ENCODE results near the gene MYO7B. TPM values are rescaled to one million over a fixed set of nuclear protein-coding genes. Genes with fewer than 3 reads are reported as not detected.

Gene MYO7B
- total RNA-seq, 2 experiments from 2014 or later, result 0.14 to 0.58 TPM

- no peaks in the 10 kb centered on the region for H3K27me3 Mint-ChIP-seq
- H3K4me3 Mint-ChIP-seq, result no peak overlapping the region
- no peak overlapping the region for H3K27ac Mint-ChIP-seq
- POLR2A ChIA-PET, result no interaction called here
- H3K36me3 Mint-ChIP-seq, result no peaks in the 10 kb centered on the region
- DNase-seq, result no peak
- H3K4me1 Mint-ChIP-seq (ENCODE audit: low read depth), result no peaks in the 10 kb centered on the region
- CTCF ChIA-PET, result no interaction called here
- H3K9me3 Mint-ChIP-seq, result no peaks in the 10 kb centered on the region
- intact Hi-C loops (cut with micrococcal nuclease), result no loop called here
Measured at GRCh38 chr2:127588241-127588640, 52.8 kb downstream of the MYO7B start.

- Mint-ChIP-seq H3K9me3 (no peaks in the 10 kb centered on the region), H3K4me3 (no peak overlapping the region), H3K36me3 (no peaks in the 10 kb centered on the region), H3K27ac (no peak overlapping the region), H3K27me3 (no peaks in the 10 kb centered on the region), H3K4me1 (ENCODE audit: low read depth) (no peaks in the 10 kb centered on the region)
- ChIA-PET POLR2A (no interaction called here), CTCF (interaction anchor here (2.8 to 5.7 kb wide), 2 partner anchors 51 to 60 kb away, joined by 28 to 99 read pairs; no protein-coding TSS in a partner anchor)
- intact Hi-C loops (cut with micrococcal nuclease), result no loop called here
- no peak for DNase-seq
Measured at GRCh38 chr2:127589358-127589757, 53.9 kb downstream of the MYO7B start.

- H3K9me3 Mint-ChIP-seq, result no peaks in the 10 kb centered on the region
- DNase-seq, result no peak
- no peak overlapping the region for H3K27ac Mint-ChIP-seq
Measured at GRCh38 chr2:127589841-127590240, 54.4 kb downstream of the MYO7B start.

GRCh38 chr2:127590386-127591190 is 55.1 kb downstream of the MYO7B start:
- ChIA-PET POLR2A (interaction anchor here (1.0 kb wide), 1 partner anchor 38 kb away, joined by 4 read pairs; no protein-coding TSS in a partner anchor), CTCF (interaction anchor here (0.6 to 5.7 kb wide), 41 partner anchors 8 to 644 kb away, joined by 3 to 99 read pairs (median 4); partner anchors contain the start of gene IWS1)
- Mint-ChIP-seq H3K36me3 (no peaks in the 10 kb centered on the region), H3K27ac (no peak overlapping the region), H3K4me1 (ENCODE audit: low read depth) (peaks cover 4% of the 10 kb centered on the region), H3K27me3 (no peaks in the 10 kb centered on the region), H3K4me3 (no peak overlapping the region), H3K9me3 (no peaks in the 10 kb centered on the region)
- intact Hi-C loops (cut with micrococcal nuclease), result loop anchor here (1.0 to 10.0 kb wide), 5 partner anchors 50 to 267 kb away; partner anchors contain the start of genes POLR2D, SFT2D3 and WDR33
- DNase-seq, result no peak

More at GRCh38 chr2:127589841-127590240, 54.4 kb downstream of the MYO7B start:
- Mint-ChIP-seq H3K4me3 (no peak overlapping the region), H3K36me3 (no peaks in the 10 kb centered on the region), H3K27me3 (no peaks in the 10 kb centered on the region), H3K4me1 (ENCODE audit: low read depth) (peaks cover 4% of the 10 kb centered on the region)
- CTCF ChIA-PET, result interaction anchor here (2.5 to 5.7 kb wide), 4 partner anchors 15 to 63 kb away, joined by 15 to 99 read pairs (median 30); no protein-coding TSS in a partner anchor
- POLR2A ChIA-PET, result no interaction called here
- intact Hi-C loops (cut with micrococcal nuclease), result loop anchor here (2.0 to 10.0 kb wide), 4 partner anchors 51 to 267 kb away; partner anchors contain the start of genes POLR2D, SFT2D3 and WDR33

GRCh38 chr2:127591221-127591923 is 55.9 kb downstream of the MYO7B start:
- no peaks in the 10 kb centered on the region for H3K36me3 Mint-ChIP-seq

GRCh38 chr2:127592761-127593227 is 57.3 kb downstream of the MYO7B start:
- Mint-ChIP-seq H3K27me3 (no peaks in the 10 kb centered on the region), H3K4me3 (no peak overlapping the region), H3K4me1 (ENCODE audit: low read depth) (peaks cover 4% of the 10 kb centered on the region), H3K9me3 (no peaks in the 10 kb centered on the region), H3K36me3 (no peaks in the 10 kb centered on the region), H3K27ac (no peak overlapping the region)
- intact Hi-C loops (cut with micrococcal nuclease), result loop anchor here (5.0 to 10.0 kb wide), 3 partner anchors 110 to 265 kb away; partner anchors contain the start of genes POLR2D, SFT2D3 and WDR33
- ChIA-PET CTCF (interaction anchor here (1.1 to 5.7 kb wide), 4 partner anchors 9 to 103 kb away, joined by 3 to 99 read pairs (median 20); no protein-coding TSS in a partner anchor), POLR2A (no interaction called here)
- peak; percentile 7 for DNase-seq

More at GRCh38 chr2:127591221-127591923, 55.9 kb downstream of the MYO7B start:
- Mint-ChIP-seq H3K27me3 (no peaks in the 10 kb centered on the region), H3K4me3 (no peak overlapping the region), H3K9me3 (no peaks in the 10 kb centered on the region), H3K4me1 (ENCODE audit: low read depth) (peaks cover 4% of the 10 kb centered on the region), H3K27ac (no peak overlapping the region)
- ChIA-PET CTCF (interaction anchor here (0.6 to 5.7 kb wide), 43 partner anchors 8 to 643 kb away, joined by 3 to 99 read pairs (median 4); partner anchors contain the start of gene IWS1), POLR2A (interaction anchor here (1.0 kb wide), 1 partner anchor 38 kb away, joined by 4 read pairs; no protein-coding TSS in a partner anchor)
- peak; percentile 71 for DNase-seq
- intact Hi-C loops (cut with micrococcal nuclease), result loop anchor here (1.0 to 10.0 kb wide), 5 partner anchors 49 to 266 kb away; partner anchors contain the start of genes POLR2D, SFT2D3 and WDR33

- CTCF ChIA-PET, result interaction anchor here (0.8 to 5.7 kb wide), 5 partner anchors 9 to 102 kb away, joined by 3 to 99 read pairs (median 8); no protein-coding TSS in a partner anchor
- intact Hi-C loops (cut with micrococcal nuclease), result loop anchor here (5.0 to 10.0 kb wide), 3 partner anchors 109 to 264 kb away; partner anchors contain the start of genes POLR2D, SFT2D3 and WDR33
- Mint-ChIP-seq H3K27ac (no peak overlapping the region), H3K4me1 (ENCODE audit: low read depth) (peaks cover 4% of the 10 kb centered on the region), H3K4me3 (no peak overlapping the region), H3K36me3 (no peaks in the 10 kb centered on the region), H3K9me3 (no peaks in the 10 kb centered on the region), H3K27me3 (no peaks in the 10 kb centered on the region)
- peak; percentile 7 for DNase-seq
- POLR2A ChIA-PET, result interaction anchor here (0.6 kb wide), 1 partner anchor 49 kb away, joined by 4 read pairs; no protein-coding TSS in a partner anchor
Measured at GRCh38 chr2:127593228-127594115, 58.0 kb downstream of the MYO7B start.

GRCh38 chr2:127594116-127594591 is 58.7 kb downstream of the MYO7B start:
- ChIA-PET CTCF (interaction anchor here (1.1 to 5.7 kb wide), 2 partner anchors 8 to 55 kb away, joined by 3 to 99 read pairs; no protein-coding TSS in a partner anchor), POLR2A (interaction anchor here (0.6 kb wide), 1 partner anchor 50 kb away, joined by 4 read pairs; no protein-coding TSS in a partner anchor)
- intact Hi-C loops (cut with micrococcal nuclease), result loop anchor here (5.0 to 10.0 kb wide), 3 partner anchors 108 to 263 kb away; partner anchors contain the start of genes POLR2D, SFT2D3 and WDR33
- Mint-ChIP-seq H3K4me1 (ENCODE audit: low read depth) (peaks cover 4% of the 10 kb centered on the region), H3K36me3 (no peaks in the 10 kb centered on the region), H3K27me3 (no peaks in the 10 kb centered on the region), H3K9me3 (no peaks in the 10 kb centered on the region), H3K4me3 (no peak overlapping the region), H3K27ac (no peak overlapping the region)
- DNase-seq, result no peak

GRCh38 chr2:127596311-127597045 is 61.0 kb downstream of the MYO7B start:
- H3K9me3 Mint-ChIP-seq, result no peaks in the 10 kb centered on the region
- peaks cover 4% of the 10 kb centered on the region for H3K4me1 Mint-ChIP-seq (ENCODE audit: low read depth)
- intact Hi-C loops (cut with micrococcal nuclease), result loop anchor here (10.0 kb wide), 1 partner anchor 218 kb away; the partner anchor contains the start of gene WDR33

More at GRCh38 chr2:127596311-127597045, 61.0 kb downstream of the MYO7B start:
- ChIA-PET CTCF (no interaction called here), POLR2A (no interaction called here)
- Mint-ChIP-seq H3K27me3 (peaks cover 2% of the 10 kb centered on the region), H3K27ac (no peak overlapping the region), H3K4me3 (no peak overlapping the region), H3K36me3 (no peaks in the 10 kb centered on the region)
- no peak for DNase-seq

All from activated CD4-positive, alpha-beta memory T cell treated with anti-CD3 and anti-CD28 coated beads for 36 hours (primary cell).